ENCODE measurements around the gene ATRX.
"Not testable (repeated sequence)": the region's sequence is repeated elsewhere in the genome, so short reads cannot be mapped to it uniquely, and the experiment has no call there.

The ATRX gene

GRCh38 chrX:77519765-77520164 lies 266.3 kb downstream of the ATRX start:
- no peak overlapping the region for H3K4me3 Mint-ChIP-seq
- no peaks in the 10 kb centered on the region for H3K27me3 Mint-ChIP-seq
- H3K4me1 Mint-ChIP-seq (ENCODE audit: low read depth) = no peaks in the 10 kb centered on the region
- H3K36me3 Mint-ChIP-seq (ENCODE audit: low read depth) = peaks cover 70% of the 10 kb centered on the region
- H3K9me3 Mint-ChIP-seq = no peaks in the 10 kb centered on the region
- no peak overlapping the region for H3K27ac Mint-ChIP-seq

GRCh38 chrX:77514177-77514576 lies 271.8 kb downstream of the ATRX start:
- Mint-ChIP-seq H3K36me3 (ENCODE audit: low read depth) (peaks cover 73% of the 10 kb centered on the region), H3K9me3 (no peaks in the 10 kb centered on the region), H3K4me3 (no peak overlapping the region), H3K4me1 (ENCODE audit: low read depth) (no peaks in the 10 kb centered on the region), H3K27ac (no peak overlapping the region), H3K27me3 (no peaks in the 10 kb centered on the region)

GRCh38 chrX:77510007-77510406 lies 276.0 kb downstream of the ATRX start:
- Mint-ChIP-seq H3K4me3 (no peak overlapping the region), H3K9me3 (no peaks in the 10 kb centered on the region), H3K4me1 (ENCODE audit: low read depth) (no peaks in the 10 kb centered on the region), H3K27me3 (no peaks in the 10 kb centered on the region), H3K27ac (no peak overlapping the region), H3K36me3 (ENCODE audit: low read depth) (peaks cover 44% of the 10 kb centered on the region)

- Mint-ChIP-seq H3K9me3 (no peaks in the 10 kb centered on the region), H3K36me3 (ENCODE audit: low read depth) (peaks cover 14% of the 10 kb centered on the region), H3K27me3 (no peaks in the 10 kb centered on the region), H3K4me3 (no peak overlapping the region), H3K27ac (no peak overlapping the region), H3K4me1 (ENCODE audit: low read depth) (no peaks in the 10 kb centered on the region)
Measured at GRCh38 chrX:77505227-77505626, 280.8 kb downstream of the ATRX start.

- Mint-ChIP-seq H3K4me1 (ENCODE audit: low read depth) (no peaks in the 10 kb centered on the region), H3K4me3 (no peak overlapping the region)
Measured at GRCh38 chrX:77502951-77503525, 283.0 kb downstream of the ATRX start.

GRCh38 chrX:77500164-77500563 lies 285.9 kb downstream of the ATRX start:
- H3K27ac Mint-ChIP-seq; H3K4me1 Mint-ChIP-seq (ENCODE audit: low read depth); H3K4me3 Mint-ChIP-seq: not testable (repeated sequence)

More at GRCh38 chrX:77502951-77503525, 283.0 kb downstream of the ATRX start:
- peaks cover 4% of the 10 kb centered on the region for H3K36me3 Mint-ChIP-seq (ENCODE audit: low read depth)
- no peaks in the 10 kb centered on the region for H3K27me3 Mint-ChIP-seq
- H3K27ac Mint-ChIP-seq = no peak overlapping the region
- H3K9me3 Mint-ChIP-seq = no peaks in the 10 kb centered on the region

GRCh38 chrX:77493677-77494553 lies 292.1 kb downstream of the ATRX start:
- H3K27ac Mint-ChIP-seq = no peak overlapping the region
- H3K36me3 Mint-ChIP-seq (ENCODE audit: low read depth) = no peaks in the 10 kb centered on the region
- no peaks in the 10 kb centered on the region for H3K4me1 Mint-ChIP-seq (ENCODE audit: low read depth)
- H3K4me3 Mint-ChIP-seq = no peak overlapping the region
- no peaks in the 10 kb centered on the region for H3K9me3 Mint-ChIP-seq
- H3K27me3 Mint-ChIP-seq = no peaks in the 10 kb centered on the region

More at GRCh38 chrX:77500164-77500563, 285.9 kb downstream of the ATRX start:
- H3K27me3 Mint-ChIP-seq; H3K36me3 Mint-ChIP-seq (ENCODE audit: low read depth); H3K9me3 Mint-ChIP-seq: not testable (repeated sequence)

- Mint-ChIP-seq H3K27ac (no peak overlapping the region), H3K27me3 (peaks cover 3% of the 10 kb centered on the region), H3K36me3 (ENCODE audit: low read depth) (no peaks in the 10 kb centered on the region), H3K4me3 (no peak overlapping the region), H3K9me3 (no peaks in the 10 kb centered on the region), H3K4me1 (ENCODE audit: low read depth) (no peaks in the 10 kb centered on the region)
Measured at GRCh38 chrX:77484045-77484444, 302.0 kb downstream of the ATRX start.

- H3K27me3 Mint-ChIP-seq = no peaks in the 10 kb centered on the region
- no peaks in the 10 kb centered on the region for H3K4me1 Mint-ChIP-seq (ENCODE audit: low read depth)
Measured at GRCh38 chrX:77455437-77455836, 330.6 kb downstream of the ATRX start.

More at GRCh38 chrX:77455437-77455836, 330.6 kb downstream of the ATRX start:
- Mint-ChIP-seq H3K4me3 (no peak overlapping the region), H3K36me3 (ENCODE audit: low read depth) (no peaks in the 10 kb centered on the region), H3K9me3 (no peaks in the 10 kb centered on the region), H3K27ac (no peak overlapping the region)

Data from stimulated activated naive CD8-positive, alpha-beta T cell treated with anti-CD3 and anti-CD28 coated beads, Interleukin-15, Interleukin-2, amounts not matched to agents 100 ng/mL and 50 ng/mL, for 24 hours (primary cell).